Endothelial cell of umbilical vein (primary cell): ENCODE measurements around the gene RAX. TPM values are rescaled to one million over a fixed set of nuclear protein-coding genes. Genes with fewer than 3 reads are reported as not detected.

ENCODE experiments used
- BruUV-seq: library from RNA; stranded (reverse); fragments of 400-500 nt; replicated peaks from 2 replicates; lab custom pipeline; 2021; lab: Mats Ljungman, UMichigan
- CTCF ChIA-PET: fragments of 300-600, 350-600 bp; sonication (Branson Sonifier 250); formaldehyde crosslinking; loops from one replicate; lab custom pipeline; 2021; ENCODE audit warnings: antibody characterized with exemption, inconsistent platforms; lab: Charles Lee
- POLR2A ChIA-PET: fragments of 300-600, 350-600 bp; sonication (Branson Sonifier 250); formaldehyde crosslinking; loops from one replicate; lab custom pipeline; 2021; ENCODE audit warnings: antibody characterized with exemption, inconsistent platforms; lab: Charles Lee
- DNase-seq: peaks from one replicate; pipeline ENCODE4 v3.0.0-alpha.2; 2011; ENCODE audit warnings: low read depth, low spot score
- FAIRE-seq: peaks from 2 replicates; lab custom pipeline; 2011; peaks lifted over from hg19 to GRCh38; lab: Jason Lieb, UNC
- H2AFZ ChIP-seq: 2 replicates; pipeline ENCODE4 v1.6.0; 2012; ENCODE audit warnings: low read depth, low read length, control low read depth, inconsistent platforms
- H3K27ac ChIP-seq: 2 replicates; pipeline ENCODE4 v1.5.1; 2011; ENCODE audit warnings: low read depth, mild to moderate bottlenecking, control low read depth, low read length, moderate library complexity; ENCODE audit not compliant: insufficient read depth
- H3K27me3 ChIP-seq, 2 experiments: 2 replicates each; pipeline versions ENCODE4 v1.6.0 to v1.6.1; 2011; ENCODE audit warnings: low read length in 2 of 2, mixed read lengths in 1 of 2; ENCODE audit not compliant: control insufficient read depth in 2 of 2, insufficient read depth in 2 of 2
- H3K36me3 ChIP-seq, 2 experiments: 2 replicates in 1 of 2; 3 replicates in 1 of 2; pipeline ENCODE4 v1.5.1; 2011; ENCODE audit warnings: low read length in 2 of 2, mild to moderate bottlenecking in 1 of 2, moderate library complexity in 1 of 2; ENCODE audit not compliant: control insufficient read depth in 2 of 2, insufficient read depth in 2 of 2; ENCODE audit errors: extremely low read depth in 1 of 2
- H3K4me1 ChIP-seq: 3 replicates; pipeline ENCODE4 v1.5.1; 2011; ENCODE audit warnings: mild to moderate bottlenecking, low read length; ENCODE audit not compliant: control insufficient read depth, insufficient read depth; ENCODE audit errors: extremely low read depth
- H3K4me2 ChIP-seq: 2 replicates; pipeline ENCODE4 v1.6.1; 2011; ENCODE audit warnings: low read length, control low read depth, mixed read lengths; ENCODE audit not compliant: insufficient read depth
- H3K4me3 ChIP-seq, 3 experiments: fragments of 200-600 bp in 1 of 3; sonication (generic), shearing (Covaris generic) in 1 of 3; replicated peaks in 1 of 3; 2 replicates each; pipeline ENCODE4 v1.5.1; 2011 to 2016; ENCODE audit warnings: control low read depth in 3 of 3, low read length in 3 of 3, mild to moderate bottlenecking in 2 of 3, inconsistent platforms in 1 of 3, low read depth in 1 of 3, moderate library complexity in 1 of 3; ENCODE audit not compliant: insufficient read depth in 1 of 3
- H3K79me2 ChIP-seq: 2 replicates; pipeline ENCODE4 v1.6.0; 2012; ENCODE audit warnings: low read length, inconsistent platforms; ENCODE audit not compliant: control insufficient read depth, insufficient read depth
- H3K9ac ChIP-seq: replicated peaks from 2 replicates; pipeline ENCODE3; 2011; ENCODE audit warnings: low read length, control low read depth; ENCODE audit not compliant: insufficient read depth; ENCODE audit errors: extremely low read depth
- H3K9me1 ChIP-seq: replicated peaks from 3 replicates; pipeline ENCODE4 v1.6.0; 2011; ENCODE audit warnings: mild to moderate bottlenecking, low read length; ENCODE audit not compliant: control insufficient read depth, insufficient read depth; ENCODE audit errors: extremely low read depth
- H3K9me3 ChIP-seq: replicated peaks from 2 replicates; pipeline ENCODE4 v1.5.1; 2012; ENCODE audit warnings: low read length, inconsistent platforms; ENCODE audit not compliant: control insufficient read depth, insufficient read depth
- H4K20me1 ChIP-seq: replicated peaks from 2 replicates; pipeline ENCODE3; 2011; ENCODE audit warnings: mild to moderate bottlenecking, low read length; ENCODE audit not compliant: control insufficient read depth, insufficient read depth; ENCODE audit errors: extremely low read depth
- CTCF ChIP-seq, 2 donors: IDR thresholded peaks; 1 replicate in 1 of 2; 2 replicates in 1 of 2; pipeline ENCODE4 v1.5.1; 2011; ENCODE audit warnings: low read length in 2 of 2, mild to moderate bottlenecking in 2 of 2, moderate library complexity in 2 of 2, control low read depth in 1 of 2, inconsistent platforms in 1 of 2, low read depth in 1 of 2; ENCODE audit not compliant: insufficient read depth in 1 of 2; ENCODE audit errors: extremely low read depth in 1 of 2
- EZH2 ChIP-seq: IDR thresholded peaks from 2 replicates; pipeline ENCODE4 v1.6.1; 2012; ENCODE audit warnings: borderline replicate concordance, low read depth, mild to moderate bottlenecking, moderate library complexity, low read length, inconsistent platforms; ENCODE audit not compliant: severe bottlenecking
- FOS ChIP-seq: IDR thresholded peaks from 2 replicates; pipeline ENCODE4 v1.6.1; 2011; ENCODE audit warnings: mild to moderate bottlenecking, low read length, moderate library complexity, borderline replicate concordance; ENCODE audit not compliant: insufficient read depth
- GATA2 ChIP-seq: IDR thresholded peaks from 2 replicates; pipeline ENCODE4 v1.7.0; 2011; ENCODE audit warnings: low read depth, mild to moderate bottlenecking, moderate library complexity, mixed read lengths, low read length; ENCODE audit not compliant: insufficient read length, insufficient read depth
- JUN ChIP-seq: IDR thresholded peaks from 2 replicates; pipeline ENCODE4 v1.6.1; 2011; ENCODE audit warnings: borderline replicate concordance, low read depth; ENCODE audit not compliant: insufficient read length, insufficient read depth
- MYC ChIP-seq: IDR thresholded peaks from one replicate; pipeline ENCODE4 v1.6.1; 2011; ENCODE audit warnings: mild to moderate bottlenecking, low read depth, low read length
- POLR2AphosphoS5 ChIP-seq: IDR thresholded peaks from 2 replicates; pipeline ENCODE4 v1.6.1; 2012; ENCODE audit warnings: low read depth, mild to moderate bottlenecking, control low read depth, low read length, moderate library complexity; ENCODE audit not compliant: insufficient read depth
- dilution Hi-C: fragments of 300-500 bp; cut with MboI; formaldehyde crosslinking; loops from one replicate; pipeline ENCODE4 v1.15.0; 2019; ENCODE audit warnings: low sequenced_read_pairs; ENCODE audit not compliant: extremely low pct_ligation_motif_present
- intact Hi-C: fragments of 100-400 bp; cut with micrococcal nuclease; formaldehyde crosslinking; loops from one replicate; pipeline ENCODE4 v1.10.0; 2022
- polyA plus RNA-seq, 4 experiments: library from polyadenylated mRNA; depleted of rRNA in 3 of 4; stranded (reverse) in 3 of 4; unstranded in 1 of 4; fragments of >200 nt; gene quantifications; 2 replicates each; pipeline versions ENCODE4 v1.2.1 to v1.2.3, GENCODE V29; 2011 to 2012; ENCODE audit warnings: missing spikeins in 1 of 4
- total RNA-seq: library from RNA; stranded (reverse); gene quantifications from 2 replicates; pipeline ENCODE4 v1.2.3, GENCODE V29; 2021
- TF ChIP-seq, protein P1 (sequence below): IDR thresholded peaks from 2 replicates; pipeline ENCODE4 v1.6.1; 2011; ENCODE audit not compliant: insufficient read depth, insufficient read length

RAX gene
- total and polyA plus RNA-seq, 2 donors (not counting 3 experiments of a cell fraction or from before 2014, with no cell fraction given) = not detected

GRCh38 chr18:59228351-59228750 is 44.9 kb downstream of the RAX start:
- Histone ChIP-seq H3K36me3 (no peaks in the 10 kb centered on the region), H4K20me1 (no peaks in the 10 kb centered on the region), H3K4me1 (no peaks in the 10 kb centered on the region), H3K79me2 (no peaks in the 10 kb centered on the region), H2AFZ (no peak overlapping the region), H3K4me3 (no peak overlapping the region), H3K9me3 (no peaks in the 10 kb centered on the region), H3K9ac (no peak overlapping the region), H3K27me3 (peaks cover 3 to 10% of the 10 kb centered on the region in 2 experiments), H3K9me1 (no peaks in the 10 kb centered on the region), H3K4me2 (no peak overlapping the region), H3K27ac (no peak overlapping the region)
- intact Hi-C loops (no loop called here), dilution Hi-C loops (no loop called here)
- ChIA-PET CTCF (interaction anchor here (1.3 to 2.7 kb wide), 2 partner anchors 12 to 26 kb away, joined by 3 to 8 read pairs; no protein-coding TSS in a partner anchor), POLR2A (no interaction called here)
- no peak for DNase-seq
- no peak for TF ChIP-seq POLR2AphosphoS5
- no peak for TF ChIP-seq FOS
- no peak for TF ChIP-seq MYC
- no peak for TF ChIP-seq CTCF (IDR thresholded peaks at IDR 0.05; ENCODE audit: extremely low read depth in 1 of 2, insufficient read depth in 1 of 2, low read depth in 1 of 2, low read length in 2 of 2)
- TF ChIP-seq GATA2 = no peak
- TF ChIP-seq EZH2 = no peak
- no peak for TF ChIP-seq JUN
- TF ChIP-seq, protein P1, sequence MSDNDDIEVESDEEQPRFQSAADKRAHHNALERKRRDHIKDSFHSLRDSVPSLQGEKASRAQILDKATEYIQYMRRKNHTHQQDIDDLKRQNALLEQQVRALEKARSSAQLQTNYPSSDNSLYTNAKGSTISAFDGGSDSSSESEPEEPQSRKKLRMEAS = no peak
- no peak for FAIRE-seq
- no TSS peak for BruUV-seq
